DMS114 treated with DMSO at 0.1 percent for 48 hours (cell line): Measurements from ENCODE around the gene PKD1.
A peak's percentile ranks its signal among the peaks of the same experiment; 100 is the strongest.

Experiments
- DNase-seq: peaks from one replicate; lab custom pipeline; 2025; ENCODE audit not compliant: unreplicated experiment; lab: John Stamatoyannopoulos, UW

Gene PKD1

DNA sequence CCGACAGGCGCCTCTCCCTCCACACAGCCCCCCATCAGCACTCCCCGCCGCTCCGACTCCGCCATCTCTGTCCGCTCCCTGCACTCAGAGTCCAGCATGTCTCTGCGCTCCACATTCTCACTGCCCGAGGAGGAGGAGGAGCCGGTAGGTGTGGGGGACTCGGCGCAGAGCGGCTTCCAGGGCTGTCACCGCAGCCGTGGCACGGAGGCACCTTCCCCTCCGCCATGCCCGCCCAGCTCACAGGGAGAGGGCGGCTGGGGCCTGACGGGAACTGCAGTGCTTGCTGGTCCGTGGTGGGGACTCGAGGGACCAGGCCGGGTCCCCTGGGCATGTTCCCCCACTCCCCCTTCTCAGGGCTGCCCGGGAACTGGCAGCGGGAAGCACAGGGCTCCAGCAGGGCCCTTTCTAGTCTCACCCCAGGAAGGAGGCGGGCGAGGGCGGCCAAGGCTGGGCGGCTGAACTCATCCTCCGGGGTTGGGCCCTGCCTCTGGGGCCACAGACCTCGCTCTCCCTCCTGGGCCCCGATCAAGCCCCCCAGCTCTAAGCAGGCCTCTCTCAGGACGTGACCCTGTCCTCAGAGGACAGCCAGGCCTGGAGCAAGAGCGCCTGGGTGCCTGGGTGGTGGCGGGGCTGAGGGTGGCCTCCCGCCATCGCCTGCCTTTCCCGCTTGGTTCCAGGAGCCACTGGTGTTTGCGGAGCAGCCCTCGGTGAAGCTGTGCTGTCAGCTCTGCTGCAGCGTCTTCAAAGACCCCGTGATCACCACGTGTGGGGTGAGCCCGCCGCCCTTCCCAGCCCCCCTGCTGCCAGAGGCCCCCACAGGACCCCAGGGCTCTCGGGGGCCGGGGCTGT is 35.1 kb upstream of the PKD1 start:
- no peak for DNase-seq

DNA sequence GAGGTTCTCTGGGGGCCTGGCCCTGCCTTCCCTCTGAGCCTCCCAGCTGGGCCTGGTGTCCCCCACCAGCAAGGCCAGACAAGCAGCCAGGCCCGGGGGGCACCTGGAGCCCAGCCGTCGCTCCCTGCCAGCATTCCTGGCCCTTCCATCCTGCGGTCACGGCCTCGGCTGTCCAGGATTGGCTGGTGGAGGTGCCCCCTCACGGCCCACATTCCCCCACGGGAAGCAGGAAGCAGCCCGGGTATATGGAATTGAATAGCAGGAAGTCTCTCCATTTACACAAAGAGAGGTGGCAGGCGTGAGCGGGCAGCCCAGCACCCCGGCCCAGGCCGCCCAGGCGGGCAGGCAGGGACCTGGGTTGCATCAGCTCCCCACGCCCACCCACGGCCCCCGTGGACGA is 34.4 kb upstream of the PKD1 start:
- DNase-seq = no peak

DNA sequence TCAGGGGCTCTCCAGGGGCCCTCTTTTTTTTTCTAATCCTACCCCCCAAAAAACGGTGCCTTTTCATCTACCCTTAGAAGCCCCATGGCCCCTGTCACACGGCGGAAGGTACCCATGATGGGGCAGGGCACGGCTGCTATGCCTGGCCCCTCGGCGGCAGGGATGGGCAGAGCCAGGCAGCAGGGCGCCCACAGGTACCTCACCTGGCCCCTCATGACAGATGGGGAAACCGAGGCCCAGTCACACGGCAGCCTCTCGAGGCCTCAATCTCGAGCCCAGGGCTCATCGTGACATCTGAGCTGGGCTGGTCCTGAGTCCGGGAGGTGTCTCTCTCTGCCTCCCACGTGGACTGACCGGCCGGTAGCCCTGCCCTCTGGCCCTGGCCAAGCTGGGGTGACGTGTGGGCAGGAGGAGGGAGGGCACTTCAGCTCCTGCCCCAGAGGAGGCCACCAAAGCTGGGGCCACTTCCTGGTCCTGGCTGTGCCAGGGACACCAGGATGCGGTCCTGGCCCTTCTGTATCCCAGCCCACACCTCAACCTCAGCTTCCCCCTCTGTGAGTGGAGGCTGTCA is 31.5 kb upstream of the PKD1 start:
- DNase-seq = no peak

DNA sequence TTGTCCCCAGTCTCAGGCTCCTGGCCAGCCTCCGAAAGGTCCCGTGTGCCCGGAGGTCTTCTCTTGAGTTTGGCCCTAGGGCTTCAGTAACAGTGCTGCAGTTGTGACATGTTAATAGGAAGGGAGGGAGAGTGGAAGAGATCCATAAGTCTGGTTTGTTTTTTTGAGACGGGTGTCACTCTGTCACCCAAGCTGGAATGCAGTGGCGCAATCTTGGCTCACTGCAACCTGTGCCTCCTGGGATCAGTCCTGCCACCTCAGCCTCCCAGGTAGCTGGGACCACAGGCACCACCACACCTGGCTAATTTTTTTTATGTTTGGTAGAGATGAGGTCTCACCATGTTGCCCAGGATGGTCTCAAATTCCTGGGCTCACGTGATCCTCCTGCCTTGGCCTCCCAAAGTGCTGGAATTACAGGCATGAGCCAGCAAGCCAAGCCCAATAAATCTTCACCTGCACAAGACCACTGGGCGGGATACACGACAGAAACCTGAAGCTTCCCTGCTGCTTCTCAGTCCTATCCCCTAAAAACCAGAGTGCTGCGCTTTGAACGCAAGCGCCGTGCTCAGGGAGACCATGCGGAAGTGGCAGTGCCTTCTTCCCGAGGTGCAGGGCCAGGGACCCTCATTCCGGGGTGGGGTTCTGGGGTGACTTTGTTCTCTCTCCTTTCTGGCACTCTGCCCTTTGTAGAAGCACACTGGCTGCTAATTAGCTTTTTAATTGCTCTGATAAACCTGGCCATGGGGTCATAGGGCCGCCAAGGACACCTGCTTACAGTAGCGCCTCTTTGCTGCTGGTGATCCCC is 30.8 kb upstream of the PKD1 start:
- DNase-seq = no peak

DNA sequence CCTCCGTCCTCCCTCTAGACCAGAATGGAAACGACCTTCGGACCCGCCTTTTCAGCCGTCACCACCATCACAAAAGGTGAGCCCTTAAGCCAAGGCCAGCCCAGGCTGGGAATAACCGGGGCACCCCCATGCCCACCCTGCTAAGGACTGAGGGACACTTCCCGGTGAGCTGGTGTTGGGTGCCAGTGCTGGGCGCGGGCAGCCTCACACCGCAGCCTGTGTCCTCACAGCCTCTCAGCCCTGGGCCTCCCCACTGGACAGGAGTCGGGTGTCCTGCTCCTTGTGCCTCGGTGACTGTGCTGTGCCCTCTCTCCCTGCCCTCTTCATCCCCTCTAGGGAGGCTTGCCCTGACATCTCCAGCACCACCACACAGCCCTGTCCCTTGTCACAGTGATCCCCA is 30.2 kb upstream of the PKD1 start:
- DNase-seq = no peak

DNA sequence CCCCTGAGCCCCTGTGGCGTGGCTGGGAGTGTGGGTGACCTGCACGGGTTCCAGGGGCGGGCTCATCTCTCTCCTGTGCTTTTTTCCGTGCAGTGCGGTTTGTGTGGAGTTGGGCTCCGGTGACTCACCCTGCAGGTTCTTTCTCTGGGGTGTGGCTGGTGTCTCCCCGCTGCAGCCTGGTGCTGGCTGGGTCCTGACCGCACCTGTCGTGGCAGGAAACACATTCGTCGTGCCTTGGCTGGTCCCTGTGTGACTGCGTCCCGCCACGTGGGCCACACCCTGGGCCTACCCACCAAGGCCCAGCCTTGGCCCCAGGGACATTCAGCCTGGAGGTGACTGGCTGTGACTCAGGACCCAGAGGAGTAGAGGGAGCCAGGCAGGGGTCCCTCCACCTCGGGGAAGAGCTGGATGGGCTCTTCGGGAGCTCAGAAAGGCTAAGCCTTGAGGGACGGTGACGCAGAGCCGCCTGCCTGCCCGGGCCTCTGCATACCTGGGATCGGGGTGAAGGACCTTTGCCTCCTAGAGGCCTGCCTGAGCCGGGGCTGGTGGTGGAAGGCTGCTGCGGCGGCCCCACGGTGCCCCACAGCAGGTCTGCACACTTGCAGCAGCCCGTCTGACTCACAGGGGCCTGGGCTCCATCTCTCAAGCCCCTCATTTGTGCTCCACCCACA is 27.6 kb upstream of the PKD1 start:
- DNase-seq = no peak

DNA sequence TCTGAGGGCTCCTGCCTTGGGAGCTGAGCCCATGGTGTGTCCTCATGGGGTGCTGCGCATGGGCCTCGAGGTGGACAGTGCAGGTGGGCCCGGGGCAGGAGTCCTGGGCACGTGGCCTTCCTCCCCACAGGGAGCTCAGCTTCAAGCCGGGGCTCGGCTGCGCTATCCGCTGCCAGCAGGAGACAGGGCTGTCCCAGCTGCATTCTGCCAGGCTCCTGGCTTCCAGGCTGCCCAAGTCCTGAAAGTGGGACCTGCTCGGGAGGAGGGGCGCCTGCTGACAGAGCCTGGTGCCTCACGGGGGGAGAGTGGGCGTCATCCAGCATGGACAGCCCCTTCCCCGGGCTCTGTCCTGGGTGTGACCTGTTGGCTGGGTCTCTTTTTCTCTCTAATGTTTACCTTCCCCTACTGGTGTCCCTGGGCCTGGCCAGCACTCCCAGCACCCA is 27.0 kb upstream of the PKD1 start:
- DNase-seq = no peak

DNA sequence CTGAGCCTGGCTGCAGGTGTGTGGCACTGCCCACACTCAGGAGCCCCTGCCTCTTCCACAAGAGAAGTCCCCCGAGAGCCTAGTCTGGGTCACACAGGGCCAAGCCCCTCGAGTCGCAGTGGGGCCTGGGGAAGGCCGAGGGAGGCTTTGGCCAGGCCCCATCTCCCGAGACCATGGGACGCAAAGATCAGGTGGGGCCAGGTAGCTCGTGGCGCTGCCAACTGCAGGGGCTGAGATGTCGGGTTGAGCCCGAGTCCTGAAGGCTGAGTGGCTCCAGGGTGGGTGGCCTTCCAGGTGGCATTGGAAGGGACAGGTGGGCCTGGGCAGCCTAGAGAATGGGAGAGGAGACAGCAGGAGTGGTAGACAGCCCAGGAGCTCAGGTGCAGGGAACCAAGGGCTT is 26.2 kb upstream of the PKD1 start:
- no peak for DNase-seq

DNA sequence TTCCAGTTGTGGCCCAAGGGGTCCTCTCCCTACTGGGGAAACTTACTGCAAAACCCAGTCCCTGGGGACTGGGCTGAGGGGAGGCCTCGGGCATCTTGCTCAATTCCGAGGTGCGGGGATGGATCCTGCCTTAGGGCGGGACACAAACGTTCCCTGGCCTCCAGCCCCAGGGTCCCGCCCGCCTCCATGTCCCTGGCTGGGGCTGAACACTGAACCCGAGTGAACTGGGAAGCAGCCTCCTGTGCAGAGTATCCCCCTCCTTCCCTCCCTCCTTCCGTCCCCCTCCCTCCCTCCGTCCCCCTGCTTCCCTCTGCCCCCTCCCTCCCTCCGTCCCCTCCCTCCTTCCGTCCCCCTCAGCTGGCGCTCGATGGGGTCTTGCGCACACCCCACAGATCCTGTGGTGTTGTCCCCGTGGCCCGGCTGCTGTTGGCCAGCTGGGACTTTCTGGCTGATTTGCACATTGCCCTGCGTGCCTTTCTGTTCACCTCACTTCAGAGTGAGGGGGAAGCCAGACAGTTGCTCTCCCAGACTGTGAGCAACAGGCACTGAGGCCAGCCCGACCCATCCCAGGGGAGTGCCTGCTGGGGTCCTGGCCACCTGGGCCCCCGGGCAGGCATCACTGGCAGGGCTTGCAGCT is 25.3 kb upstream of the PKD1 start:
- no peak for DNase-seq

DNA sequence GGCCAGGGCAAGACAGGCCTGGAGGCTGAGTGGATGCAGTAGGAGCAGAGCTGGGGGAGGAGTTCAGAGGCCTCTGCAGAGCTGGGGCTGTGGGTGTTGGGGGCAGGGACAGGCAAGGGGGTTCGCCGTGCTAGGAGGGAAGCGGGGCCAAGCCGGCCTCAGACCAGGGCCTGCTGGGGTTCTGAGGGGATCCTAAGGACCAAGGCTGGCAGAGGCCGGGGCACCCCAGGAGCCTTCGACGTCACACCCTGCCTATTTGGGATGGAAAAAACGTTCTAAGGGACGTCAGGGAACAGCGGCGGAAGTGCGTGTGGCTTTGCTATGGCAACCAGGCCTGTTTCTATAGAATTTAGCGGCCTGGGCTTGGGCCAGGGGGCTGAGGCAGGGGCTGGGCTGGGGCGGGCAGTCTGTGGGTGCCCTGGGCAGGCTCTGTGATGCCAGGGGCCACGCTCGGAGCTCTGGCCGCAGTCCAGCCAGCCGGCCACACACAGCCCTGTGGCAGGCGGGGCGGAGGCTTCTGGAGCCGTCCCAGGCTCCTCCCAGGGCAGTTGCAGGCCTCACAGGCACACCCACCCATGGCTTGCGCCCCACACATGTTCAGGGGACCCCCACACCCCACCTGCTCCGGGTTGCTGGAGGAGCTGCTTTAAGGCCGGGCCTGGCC is 23.6 kb upstream of the PKD1 start:
- DNase-seq = no peak

DNA sequence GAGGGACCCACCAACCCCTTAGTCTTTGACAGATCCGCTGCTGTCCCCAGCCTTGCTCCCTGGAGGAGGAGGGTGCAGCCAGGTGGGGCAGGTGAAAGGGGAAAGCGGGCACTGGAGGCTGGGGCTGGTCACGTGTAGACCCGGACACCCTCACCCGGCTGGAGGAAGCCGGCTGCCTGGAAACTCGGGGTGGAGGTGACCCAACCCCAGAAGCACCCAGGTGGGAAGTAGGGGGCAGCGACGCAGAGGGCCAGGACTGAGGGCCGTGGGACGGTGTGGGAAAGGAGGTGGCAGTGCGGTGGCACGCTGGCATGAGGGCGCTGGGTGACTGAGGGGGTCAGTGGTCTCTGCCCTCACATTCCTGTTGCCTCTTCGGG is 22.6 kb upstream of the PKD1 start:
- no peak for DNase-seq

DNA sequence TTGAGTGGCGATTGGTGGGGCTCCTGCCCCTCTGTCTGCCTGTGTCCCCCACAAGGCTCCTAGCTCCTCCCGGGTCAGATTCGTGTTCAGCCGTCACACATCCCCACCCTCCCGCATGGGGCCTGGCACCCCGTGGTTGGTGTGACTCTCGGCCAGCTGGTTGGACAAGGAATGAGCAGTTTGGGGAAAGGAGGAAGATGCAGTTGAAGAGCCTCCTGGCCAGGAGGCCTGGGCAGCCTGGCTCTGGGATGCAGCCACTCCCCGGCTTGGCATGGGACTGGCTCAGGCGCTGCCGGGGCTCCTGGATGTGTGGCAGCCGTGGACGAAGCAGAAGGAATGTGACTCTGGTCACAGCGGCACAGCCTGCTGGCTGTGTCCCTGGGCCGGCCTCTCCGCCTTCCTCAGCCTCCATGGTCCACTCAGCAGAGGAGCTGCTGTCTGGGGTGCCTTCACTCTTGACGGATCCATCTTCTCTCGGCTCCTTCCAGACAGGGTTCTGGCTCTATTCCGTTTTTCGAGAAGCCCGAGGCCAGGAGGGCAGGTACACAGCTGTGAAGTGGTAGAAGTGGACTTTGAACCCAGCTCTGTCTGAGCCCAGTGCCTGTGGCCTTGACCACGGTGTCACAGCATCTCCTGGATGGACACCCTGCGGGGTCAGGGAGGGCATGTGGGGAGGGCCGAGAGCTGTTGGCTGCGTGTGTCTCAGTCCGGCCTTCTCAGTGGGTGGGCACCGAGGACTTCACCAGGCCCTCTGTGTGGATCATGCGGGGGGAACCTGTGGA is 22.0 kb upstream of the PKD1 start:
- DNase-seq = no peak

DNA sequence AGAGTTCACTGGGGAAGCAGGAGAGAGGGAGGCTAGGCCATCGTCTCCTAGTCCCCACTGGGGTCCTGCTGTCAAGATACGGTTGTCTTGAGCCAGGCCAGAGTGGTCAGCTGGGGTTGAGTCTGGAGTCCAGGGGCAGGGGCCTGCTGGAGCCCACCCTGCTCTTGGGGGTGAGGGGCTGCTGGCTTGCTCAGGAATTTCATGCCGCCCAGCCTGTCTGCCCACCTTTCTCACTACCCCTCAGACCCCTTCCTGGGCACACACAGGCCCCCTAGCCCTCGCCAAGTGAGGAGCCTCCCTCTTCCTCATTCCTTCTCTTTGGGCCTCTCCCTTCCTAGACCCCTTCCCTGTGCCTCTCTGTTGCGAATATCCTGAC is 21.1 kb upstream of the PKD1 start:
- DNase-seq = no peak

DNA sequence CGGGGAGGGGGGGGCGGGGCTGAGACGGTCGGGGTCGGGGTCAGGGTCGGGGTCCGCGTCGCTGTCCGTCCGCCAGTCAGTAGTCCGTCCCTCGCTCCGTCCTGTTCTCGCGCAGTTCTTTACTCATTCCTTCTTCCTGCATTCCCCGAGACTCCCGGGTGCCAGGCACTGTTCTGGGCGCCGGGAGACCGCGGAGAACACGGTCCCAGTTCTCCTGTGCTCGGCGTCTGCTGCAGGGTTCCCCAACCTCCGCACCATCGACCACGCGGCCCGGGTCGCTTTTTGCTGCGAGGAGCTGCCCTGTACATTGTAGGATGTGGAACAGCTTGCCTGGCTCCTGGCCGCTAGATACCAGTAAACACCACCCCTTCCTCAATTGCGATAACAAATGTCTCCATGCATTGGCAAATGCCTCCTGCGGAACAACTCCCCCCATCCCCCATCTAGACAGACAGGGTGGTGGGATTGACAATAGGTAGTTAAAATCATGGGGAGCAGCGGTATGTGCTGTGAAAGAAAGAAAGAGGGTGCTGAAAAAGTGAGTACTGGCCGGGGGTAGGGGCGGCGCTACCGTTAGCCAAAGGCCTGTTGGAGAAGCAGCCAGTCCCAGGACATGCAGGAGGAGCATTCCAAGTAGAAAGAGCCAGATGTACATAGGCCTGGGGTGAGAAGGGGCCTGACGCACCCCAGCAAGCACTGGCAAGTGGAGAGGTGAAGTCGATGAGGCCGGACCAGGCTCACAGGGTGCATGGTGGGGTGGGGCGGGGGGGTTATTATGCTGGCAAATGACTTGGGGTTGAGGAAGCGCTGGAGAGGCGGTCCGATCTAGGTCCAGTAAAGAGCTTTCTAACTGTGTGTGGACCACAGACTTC is 20.5 kb upstream of the PKD1 start:
- no peak for DNase-seq

DNA sequence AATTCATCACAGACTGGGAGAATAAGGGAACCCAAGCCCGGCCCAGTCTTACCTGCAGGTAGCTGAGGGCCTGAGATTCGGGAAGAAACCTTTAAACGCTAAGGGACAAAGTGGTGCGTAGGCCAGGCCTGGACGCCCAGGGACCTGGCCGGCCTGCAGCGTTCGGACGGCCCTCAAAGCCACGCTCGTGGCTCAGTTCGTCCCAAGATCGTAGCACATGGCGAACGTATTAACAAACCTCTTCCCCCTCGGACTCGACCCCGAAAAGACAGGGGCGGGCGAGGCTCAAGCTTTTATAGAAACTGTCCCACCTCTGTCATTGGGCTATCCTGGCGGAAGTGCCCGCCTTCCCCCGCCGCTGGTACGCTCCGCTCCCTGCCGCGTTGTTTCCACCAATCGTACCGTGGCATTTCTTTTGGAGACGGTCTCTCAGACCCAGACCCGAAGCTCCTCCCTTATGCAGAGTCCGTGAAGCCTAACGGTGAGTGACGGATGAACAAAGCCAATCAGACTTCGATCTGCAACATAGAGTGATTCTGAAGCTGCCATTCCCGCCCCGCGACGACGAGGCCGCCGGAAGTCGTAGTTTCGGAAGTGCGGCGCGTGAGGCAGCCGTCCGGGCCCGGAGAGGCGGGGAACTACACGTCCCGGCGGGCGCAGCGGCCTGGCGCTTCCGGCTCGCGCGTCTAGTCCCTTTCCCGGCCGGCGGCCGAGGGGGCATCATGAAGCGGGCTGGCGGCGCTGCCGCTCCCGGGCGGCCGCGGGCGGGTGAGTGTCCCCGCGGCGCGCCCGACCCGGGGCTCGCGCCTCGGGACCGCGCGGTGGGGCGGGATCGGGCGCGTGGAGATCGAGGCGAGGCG is 19.6 kb upstream of the PKD1 start, which contains the start of gene TRAF7:
Gene TRAF7, plus strand, starts transcription at position 692 of the 860 bp plus-strand sequence. CDS start 8,139 bp downstream, outside the sequence.
- DNase-seq = peak; percentile 99

DNA sequence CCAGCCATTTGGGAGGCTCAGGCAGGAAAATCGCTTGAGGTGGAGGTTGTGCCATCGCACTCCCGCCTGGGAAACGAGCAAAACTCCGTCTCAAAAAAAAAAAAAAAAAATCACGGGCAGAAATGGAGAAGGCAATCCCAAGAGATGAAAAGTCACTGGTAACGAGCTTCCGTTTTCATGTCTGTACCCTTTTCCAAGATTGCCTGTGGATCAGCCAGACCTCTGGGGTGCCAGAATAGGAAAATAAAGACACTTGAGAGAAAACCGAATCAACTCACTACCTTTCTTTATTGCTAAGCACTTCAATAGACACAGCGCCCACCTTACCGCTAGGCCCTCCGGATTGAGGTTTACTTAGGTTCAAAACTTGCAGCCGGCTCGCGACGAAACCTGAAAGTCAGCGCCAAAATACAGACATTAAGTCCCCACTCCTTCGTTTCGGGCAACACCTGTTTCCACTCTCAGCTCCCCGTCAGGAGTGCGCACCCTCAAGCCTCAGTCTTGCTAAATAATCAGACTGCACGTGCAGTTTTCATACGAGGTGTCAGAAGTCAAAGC is 18.9 kb upstream of the PKD1 start:
- no peak for DNase-seq
